Lower leg skin (tissue), 3 donors: ENCODE measurements around the gene TEX26.

ENCODE experiments used
- CTCF ChIP-seq, 3 donors: fragments of 450-650 bp; IDR thresholded peaks; one replicate each; pipeline ENCODE4 v1.5.1; 2016; ENCODE audit warnings: antibody characterized with exemption in 3 of 3, mild to moderate bottlenecking in 3 of 3, moderate library complexity in 2 of 3
- POLR2A ChIP-seq, 2 donors: fragments of 450-650 bp; IDR thresholded peaks; one replicate each; pipeline ENCODE4 v1.6.1; 2016 to 2017; ENCODE audit warnings: antibody characterized with exemption in 2 of 2, mild to moderate bottlenecking in 1 of 2, moderate library complexity in 1 of 2

GRCh38 chr13:31014456-31014855, 82.0 kb downstream of the TEX26 start:
- no peak for TF ChIP-seq CTCF (IDR thresholded peaks at IDR 0.05)
- TF ChIP-seq POLR2A (IDR thresholded peaks at IDR 0.05): no peak
